ENCODE measurements around the gene PIGO.

The PIGO gene

GRCh38 chr9:35112257-35113020 is 16.0 kb upstream of the PIGO start:
- ChIA-PET POLR2A (interaction anchor here (0.8 to 2.5 kb wide), 4 partner anchors 9 to 41 kb away, joined by 3 to 13 read pairs (median 5); partner anchors contain the start of genes FANCG, STOML2 and VCP), CTCF (interaction anchor here (0.8 to 15.9 kb wide), 7 partner anchors 9 to 366 kb away, joined by 3 to 162 read pairs (median 4); partner anchors contain the start of genes PIGO and STOML2)
- H3K4me3 ChIP-seq (ENCODE audit: low read depth, low read length), result peak overlapping the region; percentile 52
- no peak for DNase-seq (ENCODE audit: low read depth, low spot score)
- TF ChIP-seq, protein P1, sequence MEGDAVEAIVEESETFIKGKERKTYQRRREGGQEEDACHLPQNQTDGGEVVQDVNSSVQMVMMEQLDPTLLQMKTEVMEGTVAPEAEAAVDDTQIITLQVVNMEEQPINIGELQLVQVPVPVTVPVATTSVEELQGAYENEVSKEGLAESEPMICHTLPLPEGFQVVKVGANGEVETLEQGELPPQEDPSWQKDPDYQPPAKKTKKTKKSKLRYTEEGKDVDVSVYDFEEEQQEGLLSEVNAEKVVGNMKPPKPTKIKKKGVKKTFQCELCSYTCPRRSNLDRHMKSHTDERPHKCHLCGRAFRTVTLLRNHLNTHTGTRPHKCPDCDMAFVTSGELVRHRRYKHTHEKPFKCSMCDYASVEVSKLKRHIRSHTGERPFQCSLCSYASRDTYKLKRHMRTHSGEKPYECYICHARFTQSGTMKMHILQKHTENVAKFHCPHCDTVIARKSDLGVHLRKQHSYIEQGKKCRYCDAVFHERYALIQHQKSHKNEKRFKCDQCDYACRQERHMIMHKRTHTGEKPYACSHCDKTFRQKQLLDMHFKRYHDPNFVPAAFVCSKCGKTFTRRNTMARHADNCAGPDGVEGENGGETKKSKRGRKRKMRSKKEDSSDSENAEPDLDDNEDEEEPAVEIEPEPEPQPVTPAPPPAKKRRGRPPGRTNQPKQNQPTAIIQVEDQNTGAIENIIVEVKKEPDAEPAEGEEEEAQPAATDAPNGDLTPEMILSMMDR (IDR thresholded peaks at IDR 0.05; ENCODE audit: insufficient read depth, low read length, missing control alignments), result no peak

DNA sequence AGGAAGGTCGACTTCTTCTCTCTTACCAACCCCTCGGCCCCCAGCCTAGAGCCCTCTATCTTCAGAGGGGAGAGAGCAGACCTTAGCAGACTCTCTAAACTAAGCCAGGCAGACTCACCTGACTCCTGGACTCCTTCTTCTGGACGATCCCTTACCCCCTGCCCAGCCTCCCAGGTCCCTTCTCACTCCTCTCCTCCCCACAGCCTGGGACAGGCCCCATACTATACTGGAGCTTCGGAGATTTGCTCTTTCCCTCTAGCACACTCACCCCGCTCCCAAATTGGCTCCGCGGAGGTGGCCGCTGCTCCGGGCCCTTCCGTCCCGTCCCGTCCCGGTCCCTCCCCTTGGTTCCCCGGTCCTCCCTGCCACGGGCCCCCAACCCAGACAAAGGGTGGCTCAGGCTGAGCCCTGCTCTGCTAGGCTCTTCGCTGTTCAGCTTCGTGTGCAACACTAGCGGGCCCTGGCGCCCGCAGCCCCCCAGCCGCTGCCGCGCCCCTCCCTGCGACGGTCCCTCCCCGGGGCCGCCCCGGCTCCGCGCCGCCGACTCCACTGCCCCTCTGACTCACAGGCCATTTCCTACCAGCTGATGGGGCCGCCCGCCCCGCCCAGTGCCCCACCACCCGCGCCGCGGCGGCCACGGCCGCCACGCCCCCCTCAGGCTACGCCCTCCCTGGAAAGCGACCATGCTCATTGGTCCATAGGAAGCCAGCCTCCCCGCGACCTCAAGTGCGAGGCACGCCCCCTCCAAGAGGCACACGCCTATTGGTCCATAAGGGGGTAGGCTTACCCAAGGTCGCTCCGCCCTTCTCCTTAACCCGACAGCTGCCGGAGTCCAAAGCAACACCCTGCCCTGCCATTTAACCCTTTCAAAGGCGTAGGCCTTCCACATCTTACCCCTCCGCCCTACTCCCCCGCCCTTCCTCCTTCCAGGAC is 14.9 kb upstream of the PIGO start:
- ChIA-PET POLR2A (interaction anchor here (0.8 to 2.5 kb wide), 5 partner anchors 8 to 40 kb away, joined by 3 to 13 read pairs (median 4); partner anchors contain the start of genes FANCG, STOML2 and VCP), CTCF (interaction anchor here (0.8 to 15.9 kb wide), 8 partner anchors 8 to 367 kb away, joined by 3 to 162 read pairs (median 4); partner anchors contain the start of genes DNAJB5, PIGO and STOML2)
- TF ChIP-seq, protein P1 (IDR thresholded peaks at IDR 0.05; ENCODE audit: insufficient read depth, low read length, missing control alignments), result no peak
- peak overlapping the region; percentile 88 for H3K4me3 ChIP-seq (ENCODE audit: low read depth, low read length)
- peak; percentile 90 for DNase-seq (ENCODE audit: low read depth, low spot score)

DNA sequence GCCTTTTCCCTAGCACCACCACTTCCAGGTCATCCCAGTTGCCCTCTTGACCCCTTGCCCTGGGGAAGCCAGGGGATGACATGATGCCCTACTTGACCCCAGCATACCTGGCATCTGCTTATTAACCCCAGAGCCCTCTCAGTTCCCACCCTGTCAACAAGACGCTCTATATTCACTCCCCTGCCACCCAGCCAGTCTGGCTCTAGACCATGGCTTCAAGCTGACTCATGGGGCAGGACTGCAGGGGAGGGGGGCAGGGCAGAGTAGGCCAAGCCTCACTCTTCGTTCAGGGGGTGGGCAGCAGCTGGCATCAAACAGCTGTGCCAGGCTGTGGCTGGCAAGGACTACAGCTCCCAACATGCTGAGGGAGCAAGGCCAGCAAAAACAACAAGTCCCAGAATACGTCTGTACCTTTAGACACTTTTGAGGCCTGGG is 14.0 kb upstream of the PIGO start:
- peak overlapping the region; percentile 88 for H3K4me3 ChIP-seq (ENCODE audit: low read depth, low read length)
- TF ChIP-seq, protein P1 (IDR thresholded peaks at IDR 0.05; ENCODE audit: insufficient read depth, low read length, missing control alignments), result no peak
- no peak for DNase-seq (ENCODE audit: low read depth, low spot score)
- ChIA-PET CTCF (interaction anchor here (1.1 to 15.9 kb wide), 5 partner anchors 14 to 371 kb away, joined by 3 to 162 read pairs (median 4); partner anchors contain the start of genes DNAJB5 and PIGO), POLR2A (interaction anchor here (0.9 to 2.5 kb wide), 2 partner anchors 14 to 39 kb away, joined by 3 to 6 read pairs; no protein-coding TSS in a partner anchor)

DNA sequence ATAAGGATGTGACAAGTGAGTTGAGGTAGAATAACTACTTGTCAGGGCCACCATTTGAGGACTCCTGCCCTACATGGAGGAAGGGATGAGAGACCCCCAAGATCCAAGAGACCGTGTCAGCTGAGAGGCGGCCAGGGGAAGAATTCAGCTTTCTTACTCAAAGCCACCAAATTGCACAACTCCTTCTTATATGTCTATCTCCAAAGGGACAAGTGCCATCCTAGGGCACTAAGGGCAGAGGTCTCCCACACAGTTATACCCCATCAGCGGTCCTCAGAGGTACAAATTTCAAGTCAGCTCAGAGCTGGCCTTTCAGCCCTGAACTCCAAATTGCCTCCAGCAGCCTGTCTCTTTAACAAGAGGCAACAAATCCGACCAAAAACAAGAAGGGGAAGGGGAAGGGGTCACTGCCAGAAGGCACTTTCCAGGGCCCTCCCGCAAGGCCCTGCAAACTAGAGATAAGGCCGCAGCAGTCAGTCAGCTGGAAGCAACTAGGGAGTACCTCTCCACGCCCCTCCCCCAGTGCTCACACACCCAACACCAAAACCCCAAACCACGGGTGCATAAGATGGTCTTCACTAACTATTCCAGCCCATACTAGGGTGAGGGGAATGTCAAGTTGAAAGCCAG is 12.7 kb upstream of the PIGO start:
- ChIA-PET CTCF (interaction anchor here (1.5 to 15.9 kb wide), 2 partner anchors 13 to 209 kb away, joined by 4 to 162 read pairs; partner anchors contain the start of gene PIGO), POLR2A (no interaction called here)
- no peak for DNase-seq (ENCODE audit: low read depth, low spot score)
- TF ChIP-seq, protein P1 (IDR thresholded peaks at IDR 0.05; ENCODE audit: insufficient read depth, low read length, missing control alignments), result no peak
- H3K4me3 ChIP-seq (ENCODE audit: low read depth, low read length), result no peak overlapping the region

GRCh38 chr9:35108461-35108860 is 12.1 kb upstream of the PIGO start:
- no peak for DNase-seq (ENCODE audit: low read depth, low spot score)
- ChIA-PET CTCF (interaction anchor here (1.5 to 15.9 kb wide), 2 partner anchors 12 to 209 kb away, joined by 4 to 162 read pairs; partner anchors contain the start of gene PIGO), POLR2A (no interaction called here)
- no peak overlapping the region for H3K4me3 ChIP-seq (ENCODE audit: low read depth, low read length)
- TF ChIP-seq, protein P1 (IDR thresholded peaks at IDR 0.05; ENCODE audit: insufficient read depth, low read length, missing control alignments), result no peak
